Retinal pigment epithelial cell (primary cell): ENCODE results near the gene PTPN22.

Experiments
- DNase-seq: peaks from one replicate; pipeline ENCODE4 v3.0.0-alpha.2; 2010; ENCODE audit warnings: low read depth
- H3K4me3 ChIP-seq: 2 replicates; pipeline ENCODE4 v1.5.1; 2011; ENCODE audit warnings: mild to moderate bottlenecking, low read length, control low read depth, moderate library complexity
- CTCF ChIP-seq: conservative IDR thresholded peaks from 2 replicates; pipeline ENCODE4 v1.5.1; 2011; ENCODE audit warnings: low read depth, low read length, control low read depth, inconsistent platforms

The PTPN22 gene

GRCh38 chr1:113788802-113789201 lies 82.7 kb downstream of the PTPN22 start:
- no peak overlapping the region for H3K4me3 ChIP-seq
- no peak for DNase-seq
- no peak for TF ChIP-seq CTCF

- TF ChIP-seq CTCF: no peak
- no peak for DNase-seq
- no peak overlapping the region for H3K4me3 ChIP-seq
Measured at GRCh38 chr1:113787663-113788062, 83.8 kb downstream of the PTPN22 start.

GRCh38 chr1:113786069-113786468 lies 85.4 kb downstream of the PTPN22 start:
- no peak overlapping the region for H3K4me3 ChIP-seq
- no peak for DNase-seq
- no peak for TF ChIP-seq CTCF

GRCh38 chr1:113784104-113784779 lies 87.3 kb downstream of the PTPN22 start:
- no peak for DNase-seq
- no peak for TF ChIP-seq CTCF

GRCh38 chr1:113783254-113784103 lies 88.0 kb downstream of the PTPN22 start:
- no peak for DNase-seq
- TF ChIP-seq CTCF: no peak
- no peak overlapping the region for H3K4me3 ChIP-seq

More at GRCh38 chr1:113784104-113784779, 87.3 kb downstream of the PTPN22 start:
- no peak overlapping the region for H3K4me3 ChIP-seq

GRCh38 chr1:113782406-113782805 lies 89.1 kb downstream of the PTPN22 start:
- DNase-seq: no peak
- H3K4me3 ChIP-seq: no peak overlapping the region
- no peak for TF ChIP-seq CTCF
